SK-N-SH (cell line): ENCODE data around the gene MALAT1.

ENCODE experiments used
- POLR2AphosphoS5 ChIP-seq: IDR thresholded peaks from 2 replicates; pipeline ENCODE4 v1.6.1; 2012; ENCODE audit warnings: low read depth, low read length
- SMC3 ChIP-seq: IDR thresholded peaks from 2 replicates; pipeline ENCODE4 v1.6.1; 2012; ENCODE audit warnings: low read depth, low read length, improper control_type of control experiment
- YY1 ChIP-seq: IDR thresholded peaks from 2 replicates; pipeline ENCODE4 v1.4.0; 2012; ENCODE audit warnings: low read depth, mild to moderate bottlenecking
- TF ChIP-seq, protein P1 (sequence below): fragments of 200-600 bp; sonication (generic); IDR thresholded peaks from 2 replicates; pipeline ENCODE4 v1.6.1; 2017; ENCODE audit warnings: antibody characterized with exemption, mild to moderate bottlenecking, moderate library complexity
- TF ChIP-seq, protein P2 (sequence below): IDR thresholded peaks from 2 replicates; pipeline ENCODE4 v1.4.0; 2012; ENCODE audit warnings: low read depth, borderline replicate concordance

GRCh38 chr11:65489035-65489705, 9.7 kb upstream of the MALAT1 start:
- TF ChIP-seq, protein P1, sequence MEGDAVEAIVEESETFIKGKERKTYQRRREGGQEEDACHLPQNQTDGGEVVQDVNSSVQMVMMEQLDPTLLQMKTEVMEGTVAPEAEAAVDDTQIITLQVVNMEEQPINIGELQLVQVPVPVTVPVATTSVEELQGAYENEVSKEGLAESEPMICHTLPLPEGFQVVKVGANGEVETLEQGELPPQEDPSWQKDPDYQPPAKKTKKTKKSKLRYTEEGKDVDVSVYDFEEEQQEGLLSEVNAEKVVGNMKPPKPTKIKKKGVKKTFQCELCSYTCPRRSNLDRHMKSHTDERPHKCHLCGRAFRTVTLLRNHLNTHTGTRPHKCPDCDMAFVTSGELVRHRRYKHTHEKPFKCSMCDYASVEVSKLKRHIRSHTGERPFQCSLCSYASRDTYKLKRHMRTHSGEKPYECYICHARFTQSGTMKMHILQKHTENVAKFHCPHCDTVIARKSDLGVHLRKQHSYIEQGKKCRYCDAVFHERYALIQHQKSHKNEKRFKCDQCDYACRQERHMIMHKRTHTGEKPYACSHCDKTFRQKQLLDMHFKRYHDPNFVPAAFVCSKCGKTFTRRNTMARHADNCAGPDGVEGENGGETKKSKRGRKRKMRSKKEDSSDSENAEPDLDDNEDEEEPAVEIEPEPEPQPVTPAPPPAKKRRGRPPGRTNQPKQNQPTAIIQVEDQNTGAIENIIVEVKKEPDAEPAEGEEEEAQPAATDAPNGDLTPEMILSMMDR = no peak
- TF ChIP-seq POLR2AphosphoS5 (no peak), SMC3 (no peak), YY1 (no peak)
- TF ChIP-seq, protein P2, sequence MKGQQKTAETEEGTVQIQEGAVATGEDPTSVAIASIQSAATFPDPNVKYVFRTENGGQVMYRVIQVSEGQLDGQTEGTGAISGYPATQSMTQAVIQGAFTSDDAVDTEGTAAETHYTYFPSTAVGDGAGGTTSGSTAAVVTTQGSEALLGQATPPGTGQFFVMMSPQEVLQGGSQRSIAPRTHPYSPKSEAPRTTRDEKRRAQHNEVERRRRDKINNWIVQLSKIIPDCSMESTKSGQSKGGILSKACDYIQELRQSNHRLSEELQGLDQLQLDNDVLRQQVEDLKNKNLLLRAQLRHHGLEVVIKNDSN = peak; percentile 66; the same call in 1 of the 2 replicates
